Caco-2 (cell line): ENCODE data around the gene MAB21L1. TPM values are rescaled to one million over a fixed set of nuclear protein-coding genes. Genes with fewer than 3 reads are reported as not detected.

Experiments used
- BruUV-seq: library from RNA; stranded (reverse); fragments of 400-500 nt; replicated peaks from 2 replicates; lab custom pipeline; 2021; lab: Mats Ljungman, UMichigan
- CTCF ChIA-PET: fragments of 300-600 bp; sonication (Branson Sonifier 250); formaldehyde crosslinking; loops from one replicate; lab custom pipeline; 2022; ENCODE audit warnings: antibody characterized with exemption; lab: Charles Lee
- POLR2A ChIA-PET: fragments of 300-600 bp; sonication (Branson Sonifier 250); formaldehyde crosslinking; loops from one replicate; lab custom pipeline; 2022; ENCODE audit warnings: antibody characterized with exemption; lab: Charles Lee
- DNase-seq, 2 experiments: peaks; one replicate each; pipeline versions ENCODE4 v3.0.0 to v3.0.0-alpha.2; 2020 to 2022
- H3K27me3 ChIP-seq: replicated peaks from 2 replicates; pipeline ENCODE4 v1.6.0; 2011; ENCODE audit warnings: low read length; ENCODE audit not compliant: control insufficient read depth, insufficient read depth
- H3K36me3 ChIP-seq: 2 replicates; pipeline ENCODE4 v1.5.1; 2011; ENCODE audit warnings: low read length; ENCODE audit not compliant: control insufficient read depth, insufficient read depth
- H3K4me1 ChIP-seq: fragments of 250-450 bp; sonication (Bioruptor Pico); 2 replicates; pipeline ENCODE4 v1.5.1; 2020; ENCODE audit warnings: mild to moderate bottlenecking
- H3K4me3 ChIP-seq: 2 replicates; pipeline ENCODE4 v1.5.1; 2011; ENCODE audit warnings: low read depth, mild to moderate bottlenecking, control low read depth, low read length
- H3K9me3 ChIP-seq: fragments of 250-450 bp; sonication (Bioruptor Pico); 2 replicates; pipeline ENCODE4 v1.5.1; 2020; ENCODE audit warnings: mild to moderate bottlenecking, moderate library complexity
- H3K27ac Mint-ChIP-seq: one replicate; pipeline ENCODE4 v1.8.0; 2022; ENCODE audit warnings: mixed read lengths; ENCODE audit not compliant: unreplicated experiment
- H3K27me3 Mint-ChIP-seq: one replicate; pipeline ENCODE4 v1.8.0; 2022; ENCODE audit warnings: mixed read lengths; ENCODE audit not compliant: insufficient read depth, unreplicated experiment
- H3K36me3 Mint-ChIP-seq: one replicate; pipeline ENCODE4 v1.8.0; 2022; ENCODE audit warnings: mild to moderate bottlenecking, mixed read lengths; ENCODE audit not compliant: insufficient read depth, unreplicated experiment
- H3K4me1 Mint-ChIP-seq: one replicate; pipeline ENCODE4 v1.8.0; 2022; ENCODE audit warnings: low read depth, mixed read lengths; ENCODE audit not compliant: unreplicated experiment
- H3K4me3 Mint-ChIP-seq: one replicate; pipeline ENCODE4 v1.8.0; 2022; ENCODE audit warnings: mild to moderate bottlenecking, moderate library complexity, mixed read lengths; ENCODE audit not compliant: unreplicated experiment
- H3K9me3 Mint-ChIP-seq: one replicate; pipeline ENCODE4 v1.8.0; 2022; ENCODE audit warnings: mixed read lengths; ENCODE audit not compliant: unreplicated experiment
- intact Hi-C: fragments of 100-400 bp; cut with micrococcal nuclease; formaldehyde crosslinking; loops from one replicate; pipeline ENCODE4 v1.10.0; 2022; ENCODE audit not compliant: unreplicated experiment
- total RNA-seq: library from RNA; stranded (reverse); gene quantifications from 2 replicates; pipeline ENCODE4 v1.2.3, GENCODE V29; 2022
- TF ChIP-seq, protein P1 (sequence below), 2 experiments: fragments of 200-600 bp in 1 of 2; IDR thresholded peaks; 1 replicate in 1 of 2; 2 replicates in 1 of 2; pipeline versions ENCODE4 v1.5.1 to v1.8.0; 2011 to 2022; ENCODE audit warnings: antibody characterized with exemption in 1 of 2, control low read depth in 1 of 2, inconsistent platforms in 1 of 2, low read depth in 1 of 2, low read length in 1 of 2, mild to moderate bottlenecking in 1 of 2, moderate library complexity in 1 of 2; ENCODE audit not compliant: insufficient read depth in 1 of 2, severe bottlenecking in 1 of 2, unreplicated experiment in 1 of 2

MAB21L1 gene
- total RNA-seq, 1 experiment from 2014 or later: not detected

DNA sequence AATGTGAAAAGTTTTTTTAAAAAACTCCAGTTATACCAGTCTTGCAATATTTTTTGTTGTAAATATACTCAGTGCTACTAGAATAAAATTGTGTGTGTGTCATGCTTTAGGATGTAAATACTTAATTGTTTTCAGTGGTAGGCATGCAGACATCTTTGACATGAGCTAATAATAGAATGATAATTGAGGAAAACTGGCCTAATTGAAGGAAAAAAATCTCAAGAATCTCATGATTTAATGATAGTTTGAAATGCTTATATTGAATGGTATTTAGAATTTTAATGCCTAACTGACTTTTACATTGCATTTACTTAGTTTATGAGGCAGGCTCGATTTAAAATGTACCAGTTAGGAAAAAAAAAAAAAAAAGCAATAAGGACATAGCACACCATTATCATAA is 3.2 kb upstream of the MAB21L1 start:
- no peaks in the 10 kb centered on the region for H3K27me3 ChIP-seq
- ChIA-PET CTCF (no interaction called here), POLR2A (no interaction called here)
- H3K36me3 ChIP-seq: no peaks in the 10 kb centered on the region
- BruUV-seq: no TSS peak
- H3K4me1 Mint-ChIP-seq: no peaks in the 10 kb centered on the region
- no peak for DNase-seq
- H3K4me1 ChIP-seq: no peaks in the 10 kb centered on the region
- TF ChIP-seq, protein P1, sequence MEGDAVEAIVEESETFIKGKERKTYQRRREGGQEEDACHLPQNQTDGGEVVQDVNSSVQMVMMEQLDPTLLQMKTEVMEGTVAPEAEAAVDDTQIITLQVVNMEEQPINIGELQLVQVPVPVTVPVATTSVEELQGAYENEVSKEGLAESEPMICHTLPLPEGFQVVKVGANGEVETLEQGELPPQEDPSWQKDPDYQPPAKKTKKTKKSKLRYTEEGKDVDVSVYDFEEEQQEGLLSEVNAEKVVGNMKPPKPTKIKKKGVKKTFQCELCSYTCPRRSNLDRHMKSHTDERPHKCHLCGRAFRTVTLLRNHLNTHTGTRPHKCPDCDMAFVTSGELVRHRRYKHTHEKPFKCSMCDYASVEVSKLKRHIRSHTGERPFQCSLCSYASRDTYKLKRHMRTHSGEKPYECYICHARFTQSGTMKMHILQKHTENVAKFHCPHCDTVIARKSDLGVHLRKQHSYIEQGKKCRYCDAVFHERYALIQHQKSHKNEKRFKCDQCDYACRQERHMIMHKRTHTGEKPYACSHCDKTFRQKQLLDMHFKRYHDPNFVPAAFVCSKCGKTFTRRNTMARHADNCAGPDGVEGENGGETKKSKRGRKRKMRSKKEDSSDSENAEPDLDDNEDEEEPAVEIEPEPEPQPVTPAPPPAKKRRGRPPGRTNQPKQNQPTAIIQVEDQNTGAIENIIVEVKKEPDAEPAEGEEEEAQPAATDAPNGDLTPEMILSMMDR (IDR thresholded peaks at IDR 0.05; ENCODE audit: insufficient read depth in 1 of 2, low read depth in 1 of 2, low read length in 1 of 2, severe bottlenecking in 1 of 2, unreplicated experiment in 1 of 2): no peak
- H3K36me3 Mint-ChIP-seq: no peaks in the 10 kb centered on the region
- H3K4me3 ChIP-seq: no peak overlapping the region
- H3K4me3 Mint-ChIP-seq: no peak overlapping the region
- no peak overlapping the region for H3K27ac Mint-ChIP-seq
- no peaks in the 10 kb centered on the region; the same call in 1 of the 2 replicates for H3K9me3 ChIP-seq
- H3K27me3 Mint-ChIP-seq: peaks cover 3% of the 10 kb centered on the region
- intact Hi-C loops: no loop called here
- no peaks in the 10 kb centered on the region for H3K9me3 Mint-ChIP-seq

DNA sequence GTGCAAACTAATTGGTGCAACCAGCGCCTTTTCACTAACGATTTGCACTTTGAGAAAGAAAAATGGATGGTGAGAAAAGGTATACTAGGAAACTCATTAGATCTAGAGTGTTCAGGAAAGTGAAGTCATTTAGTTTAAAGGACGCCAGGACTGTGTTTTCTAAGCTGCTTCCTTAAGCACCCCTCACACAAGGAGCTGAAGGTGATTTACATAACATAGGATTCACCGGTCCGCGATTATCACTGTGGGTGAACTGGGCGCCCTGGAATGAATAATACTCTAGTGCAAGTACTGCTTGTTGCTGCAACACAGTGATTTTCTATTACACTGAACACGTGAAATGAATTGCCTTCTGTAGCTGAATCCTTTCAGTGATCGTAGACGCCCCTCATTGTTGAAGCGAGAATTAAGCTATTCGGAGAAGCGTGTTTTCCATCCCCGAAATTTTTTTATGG is 2.6 kb upstream of the MAB21L1 start:
- no peaks in the 10 kb centered on the region for H3K36me3 Mint-ChIP-seq
- intact Hi-C loops: no loop called here
- no peak overlapping the region for H3K27ac Mint-ChIP-seq
- H3K9me3 Mint-ChIP-seq: no peaks in the 10 kb centered on the region
- DNase-seq: no peak
- H3K4me1 ChIP-seq: no peaks in the 10 kb centered on the region
- no peaks in the 10 kb centered on the region for H3K27me3 ChIP-seq
- no peak overlapping the region for H3K4me3 ChIP-seq
- BruUV-seq: no TSS peak
- H3K36me3 ChIP-seq: no peaks in the 10 kb centered on the region
- H3K4me3 Mint-ChIP-seq: no peak overlapping the region
- peaks cover 3% of the 10 kb centered on the region for H3K27me3 Mint-ChIP-seq
- no peaks in the 10 kb centered on the region for H3K4me1 Mint-ChIP-seq
- no peaks in the 10 kb centered on the region; the same call in 1 of the 2 replicates for H3K9me3 ChIP-seq
- ChIA-PET CTCF (no interaction called here), POLR2A (no interaction called here)
- TF ChIP-seq, protein P1 (IDR thresholded peaks at IDR 0.05; ENCODE audit: insufficient read depth in 1 of 2, low read depth in 1 of 2, low read length in 1 of 2, severe bottlenecking in 1 of 2, unreplicated experiment in 1 of 2): no peak

DNA sequence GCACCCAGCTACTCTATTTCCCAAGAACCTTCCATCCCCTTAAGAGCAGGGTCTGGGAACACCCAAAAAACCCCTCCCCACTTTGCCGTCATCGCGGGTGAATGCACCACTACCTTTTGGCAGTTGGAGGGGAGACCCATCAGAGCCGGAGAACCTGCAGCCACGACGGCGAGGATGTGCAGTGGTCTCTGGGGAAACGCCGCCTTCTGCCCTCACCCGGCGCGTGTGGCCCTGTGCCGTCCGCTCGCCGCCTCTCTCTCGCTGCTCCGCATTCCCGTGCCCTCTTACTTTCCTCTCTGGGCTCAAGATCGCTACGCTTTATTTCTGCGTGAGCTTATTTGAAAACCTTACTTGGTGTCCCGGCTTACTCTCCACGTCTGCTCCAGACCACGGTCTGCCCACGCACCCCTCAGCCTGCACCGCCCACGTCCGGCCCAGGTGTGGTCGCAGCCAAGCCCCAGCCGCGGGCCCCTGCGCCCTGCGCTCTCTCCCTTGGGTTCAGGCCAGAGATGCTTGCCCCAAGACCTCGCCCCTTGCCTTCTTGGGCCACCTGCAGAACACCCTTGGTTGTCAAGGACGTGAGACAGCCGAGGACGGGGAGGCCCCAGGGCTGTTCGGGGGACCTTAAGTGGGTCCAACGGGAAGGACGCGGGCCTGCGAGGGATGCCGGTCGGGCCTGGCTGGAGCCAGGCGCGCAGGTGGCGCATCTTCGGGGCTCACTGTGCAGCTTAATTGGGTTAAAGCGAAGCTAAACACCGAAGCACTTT is 2.0 kb upstream of the MAB21L1 start:
- H3K4me1 Mint-ChIP-seq: no peaks in the 10 kb centered on the region
- no peaks in the 10 kb centered on the region for H3K4me1 ChIP-seq
- TF ChIP-seq, protein P1 (IDR thresholded peaks at IDR 0.05; ENCODE audit: insufficient read depth in 1 of 2, low read depth in 1 of 2, low read length in 1 of 2, severe bottlenecking in 1 of 2, unreplicated experiment in 1 of 2): no peak
- no peaks in the 10 kb centered on the region for H3K36me3 Mint-ChIP-seq
- H3K36me3 ChIP-seq: no peaks in the 10 kb centered on the region
- DNase-seq: no peak
- POLR2A ChIA-PET: no interaction called here
- no peak overlapping the region for H3K4me3 Mint-ChIP-seq
- H3K4me3 ChIP-seq: no peak overlapping the region
- H3K9me3 Mint-ChIP-seq: no peaks in the 10 kb centered on the region
- no peak overlapping the region for H3K27ac Mint-ChIP-seq
- peaks cover 3% of the 10 kb centered on the region for H3K27me3 Mint-ChIP-seq
- no peaks in the 10 kb centered on the region; the same call in 1 of the 2 replicates for H3K9me3 ChIP-seq
- no TSS peak for BruUV-seq
- CTCF ChIA-PET: no interaction called here
- intact Hi-C loops: no loop called here
- no peaks in the 10 kb centered on the region for H3K27me3 ChIP-seq
